OCI-LY1 (cell line): ENCODE data around the gene RABL6.
"Not testable (repeated sequence)": the region's sequence is repeated elsewhere in the genome, so short reads cannot be mapped to it uniquely, and the experiment has no call there.

Experiments
- H2AFZ ChIP-seq: fragments of 200-600 bp; sonication (generic), shearing (Covaris generic); 2 replicates; pipeline ENCODE4 v1.6.0; 2014; ENCODE audit warnings: antibody characterized with exemption, mild to moderate bottlenecking, low read length
- H3F3A ChIP-seq: fragments of 200-600 bp; sonication (generic), shearing (Covaris generic); 2 replicates; pipeline ENCODE4 v1.6.0; 2014; ENCODE audit warnings: mild to moderate bottlenecking, antibody characterized with exemption, low read length, moderate library complexity; ENCODE audit not compliant: insufficient read depth
- H3K27ac ChIP-seq: fragments of 200-600 bp; sonication (generic); 2 replicates; pipeline ENCODE4 v1.5.1; 2014; ENCODE audit warnings: low read length, mixed run types, mild to moderate bottlenecking, low read depth; ENCODE audit not compliant: poor library complexity, severe bottlenecking
- H3K27me3 ChIP-seq: fragments of 200-600 bp; sonication (generic); 2 replicates; pipeline ENCODE4 v1.6.0; 2014; ENCODE audit warnings: antibody characterized with exemption, mild to moderate bottlenecking, low read length, moderate library complexity; ENCODE audit not compliant: insufficient read depth
- H3K36me3 ChIP-seq: fragments of 200-600 bp; sonication (generic); 2 replicates; pipeline ENCODE4 v1.6.1; 2014; ENCODE audit warnings: mild to moderate bottlenecking, antibody characterized with exemption, low read length, moderate library complexity, mixed read lengths; ENCODE audit not compliant: insufficient read depth
- H3K4me1 ChIP-seq: fragments of 200-600 bp; sonication (generic); 2 replicates; pipeline ENCODE4 v1.5.1; 2014; ENCODE audit warnings: mild to moderate bottlenecking, low read length, moderate library complexity; ENCODE audit not compliant: insufficient read depth, severe bottlenecking
- H3K4me2 ChIP-seq: fragments of 200-600 bp; sonication (generic), shearing (Covaris generic); 2 replicates; pipeline ENCODE4 v1.6.1; 2014; ENCODE audit warnings: low read length
- H3K4me3 ChIP-seq: fragments of 200-600 bp; sonication (generic); 2 replicates; pipeline ENCODE4 v1.5.1; 2014; ENCODE audit warnings: low read length, low read depth, mild to moderate bottlenecking, mixed read lengths; ENCODE audit not compliant: poor library complexity, severe bottlenecking
- H3K79me2 ChIP-seq: fragments of 200-600 bp; shearing (Covaris generic); 2 replicates; pipeline ENCODE4 v1.6.1; 2016; ENCODE audit warnings: mixed run types, low read length, mixed read lengths; ENCODE audit not compliant: insufficient read depth
- H3K9ac ChIP-seq: fragments of 200-600 bp; sonication (generic), shearing (Covaris generic); 2 replicates; pipeline ENCODE4 v1.6.1; 2014; ENCODE audit warnings: mild to moderate bottlenecking, low read length, mixed read lengths
- H3K9me2 ChIP-seq: fragments of 200-600 bp; sonication (generic), shearing (Covaris generic); 2 replicates; pipeline ENCODE4 v1.6.1; 2014; ENCODE audit warnings: low read depth, mild to moderate bottlenecking, low read length, mixed read lengths
- H3K9me3 ChIP-seq: fragments of 200-600 bp; shearing (Covaris generic); 2 replicates; pipeline ENCODE4 v1.6.1; 2014; ENCODE audit warnings: low read length, mixed read lengths
- H4K20me1 ChIP-seq: fragments of 200-600 bp; sonication (generic), shearing (Covaris generic); 2 replicates; pipeline ENCODE4 v1.6.0; 2016; ENCODE audit warnings: mild to moderate bottlenecking, low read length; ENCODE audit not compliant: insufficient read depth
- EZH2 ChIP-seq: fragments of 200-600 bp; sonication (generic), shearing (Covaris generic); IDR thresholded peaks from 2 replicates; pipeline ENCODE4 v1.8.0; 2017; ENCODE audit warnings: borderline replicate concordance, mixed run types, mild to moderate bottlenecking, antibody characterized with exemption, low read length, moderate library complexity, mixed read lengths
- TF ChIP-seq, protein P1 (sequence below): fragments of 200-600 bp; sonication (generic), shearing (Covaris generic); IDR thresholded peaks from 2 replicates; pipeline ENCODE4 v1.5.1; 2017; ENCODE audit warnings: mild to moderate bottlenecking, antibody characterized with exemption, low read length, moderate library complexity, mixed read lengths

Gene RABL6

GRCh38 chr9:136764301-136764891 is 43.4 kb upstream of the RABL6 start, which contains the start of gene LCN15:
Gene LCN15, minus strand, starts transcription at chr9:136764518. Its CDS starts 30 bp downstream, at chr9:136764488.
- no peaks in the 10 kb centered on the region for H3K36me3 ChIP-seq
- TF ChIP-seq EZH2, result no peak
- TF ChIP-seq, protein P1, sequence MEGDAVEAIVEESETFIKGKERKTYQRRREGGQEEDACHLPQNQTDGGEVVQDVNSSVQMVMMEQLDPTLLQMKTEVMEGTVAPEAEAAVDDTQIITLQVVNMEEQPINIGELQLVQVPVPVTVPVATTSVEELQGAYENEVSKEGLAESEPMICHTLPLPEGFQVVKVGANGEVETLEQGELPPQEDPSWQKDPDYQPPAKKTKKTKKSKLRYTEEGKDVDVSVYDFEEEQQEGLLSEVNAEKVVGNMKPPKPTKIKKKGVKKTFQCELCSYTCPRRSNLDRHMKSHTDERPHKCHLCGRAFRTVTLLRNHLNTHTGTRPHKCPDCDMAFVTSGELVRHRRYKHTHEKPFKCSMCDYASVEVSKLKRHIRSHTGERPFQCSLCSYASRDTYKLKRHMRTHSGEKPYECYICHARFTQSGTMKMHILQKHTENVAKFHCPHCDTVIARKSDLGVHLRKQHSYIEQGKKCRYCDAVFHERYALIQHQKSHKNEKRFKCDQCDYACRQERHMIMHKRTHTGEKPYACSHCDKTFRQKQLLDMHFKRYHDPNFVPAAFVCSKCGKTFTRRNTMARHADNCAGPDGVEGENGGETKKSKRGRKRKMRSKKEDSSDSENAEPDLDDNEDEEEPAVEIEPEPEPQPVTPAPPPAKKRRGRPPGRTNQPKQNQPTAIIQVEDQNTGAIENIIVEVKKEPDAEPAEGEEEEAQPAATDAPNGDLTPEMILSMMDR, result no peak
- H3K4me1 ChIP-seq, result no peaks in the 10 kb centered on the region
- H3F3A ChIP-seq, result no peaks in the 10 kb centered on the region
- H3K9me2 ChIP-seq, result no peaks in the 10 kb centered on the region
- no peaks in the 10 kb centered on the region for H4K20me1 ChIP-seq
- no peak within 1 kb of the TSS for H3K27ac ChIP-seq
- H3K4me3 ChIP-seq, result no peak within 1 kb of the TSS
- H3K27me3 ChIP-seq, result 0 out of 2 replicates have a peak, but pooled peaks cover 7% of the 10 kb centered on the region
- H3K9ac ChIP-seq, result no peak within 1 kb of the TSS
- no peaks in the 10 kb centered on the region for H3K79me2 ChIP-seq
- H3K4me2 ChIP-seq, result no peak within 1 kb of the TSS
- no peaks in the 10 kb centered on the region for H3K9me3 ChIP-seq
- H2AFZ ChIP-seq, result no peak within 1 kb of the TSS

- no peaks in the 10 kb centered on the region for H3K9me3 ChIP-seq
- H3K4me2 ChIP-seq, result no peak overlapping the region
- H3K79me2 ChIP-seq, result no peaks in the 10 kb centered on the region
- no peaks in the 10 kb centered on the region for H3K36me3 ChIP-seq
- 0 out of 2 replicates have a peak, but pooled peaks cover 5% of the 10 kb centered on the region for H3K27me3 ChIP-seq
- H3K4me3 ChIP-seq, result no peak overlapping the region
- H2AFZ ChIP-seq, result no peak overlapping the region
- H3K9me2 ChIP-seq, result no peaks in the 10 kb centered on the region
- no peaks in the 10 kb centered on the region for H3F3A ChIP-seq
- no peaks in the 10 kb centered on the region for H3K4me1 ChIP-seq
- no peaks in the 10 kb centered on the region for H4K20me1 ChIP-seq
- TF ChIP-seq, protein P1, result no peak
- no peak for TF ChIP-seq EZH2
- no peak overlapping the region for H3K9ac ChIP-seq
- no peak overlapping the region for H3K27ac ChIP-seq
Measured at GRCh38 chr9:136765041-136765440, 42.7 kb upstream of the RABL6 start.

DNA sequence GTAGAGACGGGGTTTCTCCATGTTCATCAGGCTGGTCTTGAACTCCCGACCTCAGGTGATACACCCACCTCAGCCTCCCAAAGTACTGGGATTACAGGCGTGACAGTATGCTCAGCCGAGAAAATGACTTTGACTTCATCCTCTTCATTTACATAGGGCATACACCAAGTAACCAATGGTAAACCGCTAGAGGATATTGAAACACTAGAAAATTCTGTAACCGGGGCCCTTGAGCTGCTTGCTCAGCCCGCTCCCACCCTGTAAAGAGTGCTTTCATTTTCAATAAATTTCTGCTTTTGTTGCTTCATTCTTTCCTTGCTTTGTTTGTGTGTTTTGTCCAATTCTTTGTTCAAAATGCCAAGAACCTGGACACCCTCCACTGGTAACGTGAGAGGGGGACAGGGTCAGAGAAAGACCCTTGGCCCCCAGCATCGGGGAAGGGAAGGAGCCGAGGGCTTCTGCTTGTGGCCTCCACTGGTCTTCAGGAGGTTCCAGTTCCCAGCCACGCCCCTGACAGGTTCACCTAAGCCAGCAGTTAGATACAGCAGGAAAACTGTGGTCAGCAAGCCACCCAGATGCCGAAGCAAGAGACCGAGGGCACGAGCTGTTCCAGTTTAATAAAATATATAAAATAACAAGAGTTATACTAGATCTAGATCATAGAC is 41.9 kb upstream of the RABL6 start:
- not testable (repeated sequence) for H4K20me1 ChIP-seq, H3K9ac ChIP-seq, H3K4me3 ChIP-seq, H3K79me2 ChIP-seq, H3K9me3 ChIP-seq, H2AFZ ChIP-seq, H3K27me3 ChIP-seq, H3K36me3 ChIP-seq, H3K4me2 ChIP-seq, H3F3A ChIP-seq, H3K4me1 ChIP-seq, H3K9me2 ChIP-seq, H3K27ac ChIP-seq

- not testable (repeated sequence) for H3F3A ChIP-seq, H3K4me2 ChIP-seq, H3K36me3 ChIP-seq, H3K4me3 ChIP-seq, H3K9me3 ChIP-seq, H3K4me1 ChIP-seq, H3K27me3 ChIP-seq, H3K9me2 ChIP-seq, H4K20me1 ChIP-seq, H3K79me2 ChIP-seq, H2AFZ ChIP-seq, H3K9ac ChIP-seq, H3K27ac ChIP-seq
Measured at GRCh38 chr9:136766410-136767120, 41.2 kb upstream of the RABL6 start.
